ENCODE measurements around the gene CABLES1. TPM values are rescaled to one million over a fixed set of nuclear protein-coding genes. Genes with fewer than 3 reads are reported as not detected.

The CABLES1 gene
- total RNA-seq, 4 donors from 2014 or later, result 1.5 to 11.9 (median 6.1) TPM

DNA sequence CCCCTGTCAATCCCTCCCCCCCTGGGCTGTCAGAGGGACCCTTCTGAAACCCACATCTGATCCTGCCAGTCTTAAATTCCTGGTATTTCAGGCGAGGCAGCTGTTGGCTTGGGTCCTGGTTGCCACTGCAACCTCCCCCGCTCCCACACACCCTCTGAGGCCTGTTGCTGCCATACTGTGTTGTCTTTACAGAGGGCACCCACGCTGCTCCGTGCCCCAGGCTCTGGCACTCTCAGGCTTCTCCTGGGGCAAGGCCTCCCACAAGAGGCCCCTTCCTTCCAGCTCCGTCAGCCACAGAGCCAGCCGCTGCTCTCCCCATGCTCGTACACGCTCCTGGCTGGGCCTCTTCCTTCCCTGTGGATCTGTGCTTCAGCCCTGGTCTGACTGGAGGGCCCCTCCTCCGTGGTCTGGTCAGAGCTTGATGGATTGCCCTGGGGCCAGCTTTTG, 8.6 kb downstream of the CABLES1 start:
- Histone ChIP-seq H3K4me1 (peaks cover 7 to 35% (median 24%) of the 10 kb centered on the region in 4 donors), H3K27me3 (no peaks in the 10 kb centered on the region), H3K36me3 (no peaks in the 10 kb centered on the region), H3K27ac (peak overlapping the region; percentile 35 to 52 (median 42)), H3K9me3 (no peaks in the 10 kb centered on the region), H3K4me3 (no peak overlapping the region)
- TF ChIP-seq POLR2A (IDR thresholded peaks at IDR 0.05) (no peak), POLR2AphosphoS5 (IDR thresholded peaks at IDR 0.05) (no peak), EP300 (IDR thresholded peaks at IDR 0.05; ENCODE audit: low read depth) (no peak)
- TF ChIP-seq, protein P1, sequence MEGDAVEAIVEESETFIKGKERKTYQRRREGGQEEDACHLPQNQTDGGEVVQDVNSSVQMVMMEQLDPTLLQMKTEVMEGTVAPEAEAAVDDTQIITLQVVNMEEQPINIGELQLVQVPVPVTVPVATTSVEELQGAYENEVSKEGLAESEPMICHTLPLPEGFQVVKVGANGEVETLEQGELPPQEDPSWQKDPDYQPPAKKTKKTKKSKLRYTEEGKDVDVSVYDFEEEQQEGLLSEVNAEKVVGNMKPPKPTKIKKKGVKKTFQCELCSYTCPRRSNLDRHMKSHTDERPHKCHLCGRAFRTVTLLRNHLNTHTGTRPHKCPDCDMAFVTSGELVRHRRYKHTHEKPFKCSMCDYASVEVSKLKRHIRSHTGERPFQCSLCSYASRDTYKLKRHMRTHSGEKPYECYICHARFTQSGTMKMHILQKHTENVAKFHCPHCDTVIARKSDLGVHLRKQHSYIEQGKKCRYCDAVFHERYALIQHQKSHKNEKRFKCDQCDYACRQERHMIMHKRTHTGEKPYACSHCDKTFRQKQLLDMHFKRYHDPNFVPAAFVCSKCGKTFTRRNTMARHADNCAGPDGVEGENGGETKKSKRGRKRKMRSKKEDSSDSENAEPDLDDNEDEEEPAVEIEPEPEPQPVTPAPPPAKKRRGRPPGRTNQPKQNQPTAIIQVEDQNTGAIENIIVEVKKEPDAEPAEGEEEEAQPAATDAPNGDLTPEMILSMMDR (IDR thresholded peaks at IDR 0.05), result no peak
- 64% methylated on average over 9 of the region's 9 CpGs; no CpG with 5 or more reads in 1 of the 2 donors for whole genome bisulfite sequencing, 2 donors (ENCODE audit: low coverage in 1 of 2)
- intact Hi-C loops (cut with DNase I; ENCODE audit: low total_unique reads), result no loop called here
- in situ Hi-C loops (cut with MboI; ENCODE audit: low pct_ligation_motif_present in 1 of 4, low pct_unique_long_range_greater_than_20kb in 1 of 4, low sequenced_read_pairs in 3 of 4), result loop anchor here in 1 of 4 donors (25.0 kb wide), 1 partner anchor 218 kb away; no protein-coding TSS in a partner anchor
- no peak for DNase-seq

DNA sequence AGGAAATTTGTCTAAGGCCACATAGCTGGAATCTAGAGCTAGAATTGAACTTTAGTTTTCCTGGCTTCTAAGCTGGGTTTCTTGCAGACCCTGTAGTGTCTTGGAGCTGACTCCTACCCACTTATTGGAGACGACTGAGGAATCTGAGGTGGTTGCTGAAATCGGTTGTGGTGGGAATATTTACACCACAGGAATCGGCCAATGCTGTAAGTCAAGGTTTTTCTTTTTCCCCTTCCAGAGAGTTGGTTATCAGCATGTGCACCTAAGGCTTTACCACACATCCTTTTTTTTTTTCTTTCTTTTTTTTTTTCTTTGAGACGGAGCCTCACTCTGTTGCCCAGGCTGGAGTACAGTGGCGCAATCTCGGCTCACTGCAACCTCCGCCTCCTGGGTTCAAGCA, 9.4 kb downstream of the CABLES1 start:
- Histone ChIP-seq H3K27ac (no peak overlapping the region), H3K4me3 (no peak overlapping the region), H3K4me1 (peaks cover 7 to 35% (median 24%) of the 10 kb centered on the region in 4 donors), H3K36me3 (no peaks in the 10 kb centered on the region), H3K27me3 (no peaks in the 10 kb centered on the region), H3K9me3 (no peaks in the 10 kb centered on the region)
- TF ChIP-seq POLR2A (IDR thresholded peaks at IDR 0.05) (no peak), EP300 (IDR thresholded peaks at IDR 0.05; ENCODE audit: low read depth) (no peak), POLR2AphosphoS5 (IDR thresholded peaks at IDR 0.05) (no peak)
- TF ChIP-seq, protein P1 (IDR thresholded peaks at IDR 0.05), result no peak
- WGBS, 2 donors (ENCODE audit: low coverage in 1 of 2), result 92 to 98% methylated on average over 7 of the region's 7 CpGs
- DNase-seq, result no peak
- intact Hi-C loops (cut with DNase I; ENCODE audit: low total_unique reads) (no loop called here), in situ Hi-C loops (cut with MboI; ENCODE audit: low pct_ligation_motif_present in 1 of 4, low pct_unique_long_range_greater_than_20kb in 1 of 4, low sequenced_read_pairs in 3 of 4) (loop anchor here in 1 of 4 donors (25.0 kb wide), 1 partner anchor 218 kb away; no protein-coding TSS in a partner anchor)

- in situ Hi-C loops (cut with MboI; ENCODE audit: low pct_ligation_motif_present in 1 of 4, low pct_unique_long_range_greater_than_20kb in 1 of 4, low sequenced_read_pairs in 3 of 4) (loop anchor here in 1 of 4 donors (25.0 kb wide), 1 partner anchor 217 kb away; no protein-coding TSS in a partner anchor), intact Hi-C loops (cut with DNase I; ENCODE audit: low total_unique reads) (no loop called here)
- DNase-seq, result no peak
- no peak overlapping the region for H3K27ac ChIP-seq
- TF ChIP-seq POLR2AphosphoS5 (IDR thresholded peaks at IDR 0.05) (no peak), EP300 (IDR thresholded peaks at IDR 0.05; ENCODE audit: low read depth) (no peak), POLR2A (IDR thresholded peaks at IDR 0.05) (no peak)
- TF ChIP-seq, protein P1 (IDR thresholded peaks at IDR 0.05), result no peak
- WGBS, 2 donors (ENCODE audit: low coverage in 1 of 2), result 80 to 95% methylated on average over 3 to 5 of the region's 5 CpGs
- no peaks in the 10 kb centered on the region for H3K36me3 ChIP-seq
- peaks cover 7 to 35% (median 24%) of the 10 kb centered on the region in 4 donors for H3K4me1 ChIP-seq
- no peak overlapping the region for H3K4me3 ChIP-seq
- H3K27me3 ChIP-seq, result no peaks in the 10 kb centered on the region
- no peaks in the 10 kb centered on the region for H3K9me3 ChIP-seq
Measured at GRCh38 chr18:23145621-23146020, 10.3 kb downstream of the CABLES1 start.

GRCh38 chr18:23146861-23147469, 11.7 kb downstream of the CABLES1 start:
- DNase-seq, result no peak
- Histone ChIP-seq H3K4me1 (peaks cover 2 to 22% (median 12%) of the 10 kb centered on the region in 4 donors), H3K9me3 (no peaks in the 10 kb centered on the region), H3K4me3 (no peak overlapping the region), H3K36me3 (no peaks in the 10 kb centered on the region), H3K27me3 (no peaks in the 10 kb centered on the region), H3K27ac (no peak overlapping the region)
- intact Hi-C loops (cut with DNase I; ENCODE audit: low total_unique reads) (no loop called here), in situ Hi-C loops (cut with MboI; ENCODE audit: low pct_ligation_motif_present in 1 of 4, low pct_unique_long_range_greater_than_20kb in 1 of 4, low sequenced_read_pairs in 3 of 4) (loop anchor here in 1 of 4 donors (25.0 kb wide), 1 partner anchor 215 kb away; no protein-coding TSS in a partner anchor)
- no peak for TF ChIP-seq POLR2AphosphoS5 (IDR thresholded peaks at IDR 0.05)
- TF ChIP-seq EP300 (IDR thresholded peaks at IDR 0.05; ENCODE audit: low read depth), result no peak
- TF ChIP-seq, protein P1 (IDR thresholded peaks at IDR 0.05), result no peak
- no peak for TF ChIP-seq POLR2A (IDR thresholded peaks at IDR 0.05)
- WGBS, 2 donors (ENCODE audit: low coverage in 1 of 2), result 90 to 92% methylated on average over 6 to 11 of the region's 11 CpGs

Measured in transverse colon (tissue), 4 donors.